Smooth muscle cell (in vitro differentiated cells): ENCODE data around the gene CTDP1. TPM values are rescaled to one million over a fixed set of nuclear protein-coding genes. Genes with fewer than 3 reads are reported as not detected.

Source experiments
- DNase-seq: peaks from one replicate; lab custom pipeline; 2025; ENCODE audit not compliant: unreplicated experiment; lab: John Stamatoyannopoulos, UW
- H2AFZ ChIP-seq: fragments of 200-600 bp; sonication (generic); 2 replicates; pipeline ENCODE4 v1.6.0; 2016; ENCODE audit warnings: antibody characterized with exemption, low read depth, mild to moderate bottlenecking
- H3F3A ChIP-seq: fragments of 200-600 bp; sonication (generic); 2 replicates; pipeline ENCODE4 v1.6.0; 2017; ENCODE audit warnings: antibody characterized with exemption, low read depth
- H3K27ac ChIP-seq: fragments of 200-600 bp; sonication (generic); 2 replicates; pipeline ENCODE4 v1.5.1; 2016; ENCODE audit warnings: low read depth, mild to moderate bottlenecking
- H3K27me3 ChIP-seq: fragments of 200-600 bp; sonication (generic); 2 replicates; pipeline ENCODE4 v1.6.1; 2016; ENCODE audit warnings: low read depth, mild to moderate bottlenecking
- H3K36me3 ChIP-seq: fragments of 200-600 bp; sonication (generic); 2 replicates; pipeline ENCODE4 v1.5.1; 2016; ENCODE audit warnings: low read depth
- H3K4me1 ChIP-seq: fragments of 200-600 bp; sonication (generic); 2 replicates; pipeline ENCODE4 v1.5.1; 2016; ENCODE audit warnings: low read depth
- H3K4me2 ChIP-seq: fragments of 200-600 bp; sonication (generic); 2 replicates; pipeline ENCODE4 v1.6.0; 2016; ENCODE audit warnings: mild to moderate bottlenecking
- H3K4me3 ChIP-seq: fragments of 200-600 bp; sonication (generic); 2 replicates; pipeline ENCODE4 v1.5.1; 2016; ENCODE audit warnings: mild to moderate bottlenecking
- H3K79me2 ChIP-seq: fragments of 200-600 bp; sonication (generic); 2 replicates; pipeline ENCODE4 v1.6.0; 2016; ENCODE audit warnings: low read depth, mild to moderate bottlenecking
- H3K9ac ChIP-seq: fragments of 200-600 bp; sonication (generic); 2 replicates; pipeline ENCODE4 v1.6.0; 2016; ENCODE audit warnings: low read depth
- H3K9me3 ChIP-seq: fragments of 200-600 bp; sonication (generic); replicated peaks from 2 replicates; pipeline ENCODE4 v1.5.1; 2016; ENCODE audit warnings: low read depth
- H4K20me1 ChIP-seq: fragments of 200-600 bp; sonication (generic); 2 replicates; pipeline ENCODE4 v1.6.0; 2016; ENCODE audit warnings: low read depth
- CTCF ChIP-seq: fragments of 200-600 bp; sonication (generic); IDR thresholded peaks from 2 replicates; pipeline ENCODE4 v1.5.1; 2017; ENCODE audit warnings: borderline replicate concordance, mild to moderate bottlenecking, antibody characterized with exemption; ENCODE audit not compliant: insufficient read depth, poor library complexity, severe bottlenecking
- WGBS: methylation state at CpG from one replicate; pipeline ENCODE4 v1.1.7; 2016; ENCODE audit warnings: low lambda C conversion rate; 5-methylcytosine and 5-hydroxymethylcytosine counted together
- polyA plus RNA-seq: library from polyadenylated mRNA; unstranded; fragments of >200 nt; fragmentation: Nextera tagmentation; extraction: Ambion mirVana; gene quantifications from 2 replicates; pipeline ENCODE4 v1.2.1, GENCODE V29; 2016
- total RNA-seq: library from RNA; depleted of rRNA; stranded (reverse); fragments of >200 nt; gene quantifications from 2 replicates; pipeline ENCODE4 v1.2.3, GENCODE V29; 2014

The CTDP1 gene
- total and polyA plus RNA-seq, 2 experiments from 2014 or later = 14.1 to 18.4 TPM

GRCh38 chr18:79794846-79795245 is 115.2 kb downstream of the CTDP1 start:
- DNase-seq = no peak
- 90% methylated on average over 17 of the region's 17 CpGs for WGBS
- no peaks in the 10 kb centered on the region for H3K9me3 ChIP-seq

GRCh38 chr18:79795446-79795845 is 115.8 kb downstream of the CTDP1 start:
- TF ChIP-seq CTCF = no peak
- H3K4me2 ChIP-seq = no peak overlapping the region
- H3K79me2 ChIP-seq = no peaks in the 10 kb centered on the region
- no peak for DNase-seq
- H3K27ac ChIP-seq = no peak overlapping the region
- H3K9me3 ChIP-seq = no peaks in the 10 kb centered on the region
- H3K4me3 ChIP-seq = no peak overlapping the region
- 96% methylated on average over 19 of the region's 19 CpGs for WGBS
- peaks cover 10% of the 10 kb centered on the region for H3K4me1 ChIP-seq
- H3K36me3 ChIP-seq = no peaks in the 10 kb centered on the region
- H3F3A ChIP-seq = no peaks in the 10 kb centered on the region
- peaks cover 43% of the 10 kb centered on the region for H3K27me3 ChIP-seq
- no peak overlapping the region for H2AFZ ChIP-seq
- H4K20me1 ChIP-seq = no peaks in the 10 kb centered on the region
- no peak overlapping the region for H3K9ac ChIP-seq

More at GRCh38 chr18:79794846-79795245, 115.2 kb downstream of the CTDP1 start:
- Histone ChIP-seq H3K27ac (no peak overlapping the region), H3K27me3 (peaks cover 37% of the 10 kb centered on the region), H3F3A (no peaks in the 10 kb centered on the region), H4K20me1 (no peaks in the 10 kb centered on the region), H3K79me2 (no peaks in the 10 kb centered on the region), H3K9ac (no peak overlapping the region), H3K4me3 (no peak overlapping the region), H2AFZ (no peak overlapping the region), H3K36me3 (no peaks in the 10 kb centered on the region), H3K4me1 (peaks cover 10% of the 10 kb centered on the region), H3K4me2 (no peak overlapping the region)
- no peak for TF ChIP-seq CTCF

GRCh38 chr18:79796016-79796415 is 116.4 kb downstream of the CTDP1 start:
- no peak for TF ChIP-seq CTCF
- DNase-seq = no peak
- peaks cover 47% of the 10 kb centered on the region for H3K27me3 ChIP-seq
- H3K9ac ChIP-seq = no peak overlapping the region
- H3K27ac ChIP-seq = no peak overlapping the region
- no peak overlapping the region for H2AFZ ChIP-seq
- no peak overlapping the region for H3K4me3 ChIP-seq
- H4K20me1 ChIP-seq = no peaks in the 10 kb centered on the region
- H3K9me3 ChIP-seq = no peaks in the 10 kb centered on the region
- H3K79me2 ChIP-seq = no peaks in the 10 kb centered on the region
- no peaks in the 10 kb centered on the region for H3K36me3 ChIP-seq
- H3F3A ChIP-seq = no peaks in the 10 kb centered on the region
- H3K4me2 ChIP-seq = no peak overlapping the region
- WGBS = 80% methylated on average over 7 of the region's 7 CpGs
- peaks cover 10% of the 10 kb centered on the region for H3K4me1 ChIP-seq
